ENCODE results near the gene TNS4.

Gene TNS4

DNA sequence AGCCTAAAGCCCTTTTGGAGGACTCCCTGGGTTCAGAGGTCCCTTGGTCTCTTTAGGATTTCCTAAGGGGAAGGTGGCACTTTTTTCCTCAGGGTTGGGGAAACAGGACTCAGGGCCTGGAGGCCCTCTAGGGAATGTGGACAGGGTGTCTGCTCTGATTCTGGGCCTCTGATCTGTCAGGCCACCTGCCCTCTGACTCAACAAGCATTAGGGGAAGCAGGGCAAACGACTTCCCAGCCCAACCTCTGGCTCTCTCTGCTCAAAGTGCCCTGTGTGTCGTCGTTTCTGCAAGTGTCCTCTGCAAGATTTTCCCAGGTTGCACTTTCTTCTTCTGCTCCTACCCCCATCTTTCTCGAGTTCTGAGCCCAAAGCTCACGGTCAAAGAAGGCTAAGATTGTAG lies 64.8 kb downstream of the TNS4 start:
- Histone ChIP-seq H3K4me3 (ENCODE audit: low read length) (no peak overlapping the region), H3K36me3 (replicated peaks; ENCODE audit: insufficient read depth, low read length) (no peaks in the 10 kb centered on the region), H2AFZ (ENCODE audit: low read length) (no peak overlapping the region), H3K4me1 (ENCODE audit: low read length) (peaks cover 3% of the 10 kb centered on the region; the same call in 1 of the 2 replicates), H3K27me3 (replicated peaks; ENCODE audit: insufficient read depth, low read length) (peaks cover 15% of the 10 kb centered on the region), H3K27ac (ENCODE audit: low read length) (no peak overlapping the region), H4K20me1 (ENCODE audit: insufficient read depth, low read length) (no peaks in the 10 kb centered on the region), H3K4me2 (ENCODE audit: low read depth, low read length) (no peak overlapping the region), H3F3A (ENCODE audit: insufficient read depth, low read length) (no peaks in the 10 kb centered on the region), H3K9me2 (replicated peaks; ENCODE audit: insufficient read depth, low read length) (no peaks in the 10 kb centered on the region), H3K79me2 (ENCODE audit: low read length) (no peaks in the 10 kb centered on the region), H3K9ac (ENCODE audit: low read length) (no peak overlapping the region), H3K9me3 (replicated peaks; ENCODE audit: insufficient read depth, low read length) (no peaks in the 10 kb centered on the region)
- DNase-seq = no peak
- TF ChIP-seq EZH2phosphoT487 (IDR thresholded peaks at IDR 0.05; ENCODE audit: low read length) = no peak

DNA sequence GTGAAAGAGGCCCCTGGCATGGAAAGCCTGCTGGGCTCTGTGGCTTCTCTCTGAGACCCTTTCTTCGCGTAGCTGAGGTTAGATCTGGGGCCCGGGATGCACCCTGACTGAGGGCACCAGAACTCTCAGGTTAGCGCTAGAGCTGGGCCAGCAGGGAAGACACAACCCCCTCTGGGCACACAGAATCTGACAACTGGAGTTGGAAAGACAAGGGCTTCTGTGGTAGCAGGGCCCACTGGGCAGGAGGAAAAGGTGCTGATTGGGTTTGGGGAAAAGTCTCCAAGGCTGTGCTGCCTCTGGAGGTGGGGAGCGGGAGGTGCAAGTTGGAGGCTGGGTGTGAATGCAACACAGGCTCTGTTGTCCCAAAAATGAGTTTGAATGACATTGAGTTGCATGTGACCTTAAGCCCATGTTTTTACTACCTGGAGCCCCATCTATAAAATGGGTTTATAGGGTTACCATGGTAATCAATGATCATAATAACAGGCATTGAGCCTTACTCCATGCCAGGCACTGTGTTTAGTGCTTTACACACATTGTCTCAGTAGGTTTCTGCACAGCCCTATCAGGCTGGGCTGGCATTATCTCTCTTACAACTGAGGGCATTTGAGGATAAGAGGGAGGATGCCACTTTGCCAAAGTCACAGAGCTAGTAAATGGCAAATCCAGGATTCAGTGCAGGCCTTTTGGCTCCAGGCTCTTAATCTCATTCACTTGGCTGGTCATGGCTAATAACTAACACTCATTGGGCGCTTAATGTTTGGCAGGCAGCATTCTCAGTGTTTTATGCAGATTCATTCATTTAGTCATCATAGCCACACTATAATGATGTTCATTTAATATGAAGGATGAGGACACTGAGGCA lies 67.6 kb downstream of the TNS4 start:
- Histone ChIP-seq H3K27me3 (replicated peaks; ENCODE audit: insufficient read depth, low read length) (no peaks in the 10 kb centered on the region), H3K4me3 (ENCODE audit: low read length) (no peak overlapping the region), H3K9ac (ENCODE audit: low read length) (no peak overlapping the region), H3K9me2 (replicated peaks; ENCODE audit: insufficient read depth, low read length) (no peaks in the 10 kb centered on the region), H3K36me3 (replicated peaks; ENCODE audit: insufficient read depth, low read length) (no peaks in the 10 kb centered on the region), H2AFZ (ENCODE audit: low read length) (no peak overlapping the region), H3K27ac (ENCODE audit: low read length) (no peak overlapping the region), H3K4me1 (ENCODE audit: low read length) (peaks cover 3% of the 10 kb centered on the region; the same call in 1 of the 2 replicates), H3K79me2 (ENCODE audit: low read length) (no peaks in the 10 kb centered on the region), H3K9me3 (replicated peaks; ENCODE audit: insufficient read depth, low read length) (no peaks in the 10 kb centered on the region), H3K4me2 (ENCODE audit: low read depth, low read length) (no peak overlapping the region), H4K20me1 (ENCODE audit: insufficient read depth, low read length) (no peaks in the 10 kb centered on the region), H3F3A (ENCODE audit: insufficient read depth, low read length) (no peaks in the 10 kb centered on the region)
- TF ChIP-seq, protein P1, sequence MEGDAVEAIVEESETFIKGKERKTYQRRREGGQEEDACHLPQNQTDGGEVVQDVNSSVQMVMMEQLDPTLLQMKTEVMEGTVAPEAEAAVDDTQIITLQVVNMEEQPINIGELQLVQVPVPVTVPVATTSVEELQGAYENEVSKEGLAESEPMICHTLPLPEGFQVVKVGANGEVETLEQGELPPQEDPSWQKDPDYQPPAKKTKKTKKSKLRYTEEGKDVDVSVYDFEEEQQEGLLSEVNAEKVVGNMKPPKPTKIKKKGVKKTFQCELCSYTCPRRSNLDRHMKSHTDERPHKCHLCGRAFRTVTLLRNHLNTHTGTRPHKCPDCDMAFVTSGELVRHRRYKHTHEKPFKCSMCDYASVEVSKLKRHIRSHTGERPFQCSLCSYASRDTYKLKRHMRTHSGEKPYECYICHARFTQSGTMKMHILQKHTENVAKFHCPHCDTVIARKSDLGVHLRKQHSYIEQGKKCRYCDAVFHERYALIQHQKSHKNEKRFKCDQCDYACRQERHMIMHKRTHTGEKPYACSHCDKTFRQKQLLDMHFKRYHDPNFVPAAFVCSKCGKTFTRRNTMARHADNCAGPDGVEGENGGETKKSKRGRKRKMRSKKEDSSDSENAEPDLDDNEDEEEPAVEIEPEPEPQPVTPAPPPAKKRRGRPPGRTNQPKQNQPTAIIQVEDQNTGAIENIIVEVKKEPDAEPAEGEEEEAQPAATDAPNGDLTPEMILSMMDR (IDR thresholded peaks at IDR 0.05; ENCODE audit: low read length) = peak; percentile 44
- no peak for TF ChIP-seq EZH2phosphoT487 (IDR thresholded peaks at IDR 0.05; ENCODE audit: low read length)
- no peak for DNase-seq

- no peak for DNase-seq
- H2AFZ ChIP-seq (ENCODE audit: low read length) = no peak overlapping the region
- no peak overlapping the region for H3K9ac ChIP-seq (ENCODE audit: low read length)
Observed at GRCh38 chr17:40432864-40433528, 68.4 kb downstream of the TNS4 start.

More at GRCh38 chr17:40432864-40433528, 68.4 kb downstream of the TNS4 start:
- H3K27me3 ChIP-seq (replicated peaks; ENCODE audit: insufficient read depth, low read length) = no peaks in the 10 kb centered on the region
- peaks cover 3% of the 10 kb centered on the region; the same call in 1 of the 2 replicates for H3K4me1 ChIP-seq (ENCODE audit: low read length)
- no peak for TF ChIP-seq EZH2 (optimal IDR thresholded peaks at IDR 0.05; ENCODE audit: low read depth, low read length)
- TF ChIP-seq EZH2phosphoT487 (IDR thresholded peaks at IDR 0.05; ENCODE audit: low read length) = no peak
- TF ChIP-seq, protein P1 (IDR thresholded peaks at IDR 0.05; ENCODE audit: low read length) = no peak
- H3K4me2 ChIP-seq (ENCODE audit: low read depth, low read length) = no peak overlapping the region
- H3K9me3 ChIP-seq (replicated peaks; ENCODE audit: insufficient read depth, low read length) = no peaks in the 10 kb centered on the region
- H3K36me3 ChIP-seq (replicated peaks; ENCODE audit: insufficient read depth, low read length) = no peaks in the 10 kb centered on the region
- no peaks in the 10 kb centered on the region for H3K9me2 ChIP-seq (replicated peaks; ENCODE audit: insufficient read depth, low read length)
- H4K20me1 ChIP-seq (ENCODE audit: insufficient read depth, low read length) = no peaks in the 10 kb centered on the region
- no peak overlapping the region for H3K4me3 ChIP-seq (ENCODE audit: low read length)
- no peak overlapping the region for H3K27ac ChIP-seq (ENCODE audit: low read length)
- no peaks in the 10 kb centered on the region for H3F3A ChIP-seq (ENCODE audit: insufficient read depth, low read length)
- no peaks in the 10 kb centered on the region for H3K79me2 ChIP-seq (ENCODE audit: low read length)
